Frontal cortex (tissue), 4 donors: ENCODE measurements around the gene SETD7. TPM values are rescaled to one million over a fixed set of nuclear protein-coding genes. Genes with fewer than 3 reads are reported as not detected.

Experiments
- DNase-seq, 2 donors: peaks; one replicate each; pipeline ENCODE4 v3.0.0; 2012; ENCODE audit warnings: low spot score in 2 of 2
- FAIRE-seq: peaks from 2 replicates; lab custom pipeline; 2012; peaks lifted over from hg19 to GRCh38; lab: Jason Lieb, UNC
- total RNA-seq: library from RNA; depleted of rRNA; stranded (reverse); fragments of >200 nt; gene quantifications from one replicate; pipeline ENCODE4 v1.2.3, GENCODE V29; 2014
- donor health status: control.
- donor health status: control.
- donor health status: control.

Gene SETD7
- total RNA-seq, 1 donor from 2014 or later = 28.5 TPM

- DNase-seq (no peak), FAIRE-seq (no peak)
Observed at GRCh38 chr4:139553751-139554641, 2.0 kb downstream of the SETD7 start.

GRCh38 chr4:139552517-139553307 is 3.3 kb downstream of the SETD7 start:
- FAIRE-seq (no peak), DNase-seq (no peak)

GRCh38 chr4:139550724-139551429 is 5.1 kb downstream of the SETD7 start:
- DNase-seq (no peak), FAIRE-seq (no peak)

- FAIRE-seq = no peak
Observed at GRCh38 chr4:139547979-139548378, 8.0 kb downstream of the SETD7 start.

GRCh38 chr4:139540632-139541031 is 15.4 kb downstream of the SETD7 start:
- DNase-seq (no peak), FAIRE-seq (no peak)

More at GRCh38 chr4:139547979-139548378, 8.0 kb downstream of the SETD7 start:
- no peak for DNase-seq

- FAIRE-seq (no peak), DNase-seq (no peak)
Observed at GRCh38 chr4:139540161-139540560, 15.9 kb downstream of the SETD7 start.

GRCh38 chr4:139537292-139537691 is 18.7 kb downstream of the SETD7 start:
- no peak for DNase-seq
- no peak for FAIRE-seq

GRCh38 chr4:139535871-139536234 is 20.2 kb downstream of the SETD7 start:
- FAIRE-seq = no peak

GRCh38 chr4:139535228-139535870 is 20.7 kb downstream of the SETD7 start:
- no peak for FAIRE-seq
- no peak for DNase-seq

More at GRCh38 chr4:139535871-139536234, 20.2 kb downstream of the SETD7 start:
- no peak for DNase-seq

- no peak for FAIRE-seq
Observed at GRCh38 chr4:139534287-139534950, 21.6 kb downstream of the SETD7 start.

GRCh38 chr4:139533511-139533910 is 22.5 kb downstream of the SETD7 start:
- no peak for DNase-seq

More at GRCh38 chr4:139534287-139534950, 21.6 kb downstream of the SETD7 start:
- DNase-seq = no peak

GRCh38 chr4:139532947-139533346 is 23.1 kb downstream of the SETD7 start:
- FAIRE-seq (no peak), DNase-seq (no peak)

More at GRCh38 chr4:139533511-139533910, 22.5 kb downstream of the SETD7 start:
- FAIRE-seq = no peak

GRCh38 chr4:139530833-139531427 is 25.1 kb downstream of the SETD7 start:
- FAIRE-seq (no peak), DNase-seq (peak in 1 of 2 donors; percentile 34)

GRCh38 chr4:139528377-139529005 is 27.5 kb downstream of the SETD7 start:
- no peak for DNase-seq
- FAIRE-seq = no peak

GRCh38 chr4:139526928-139527327 is 29.1 kb downstream of the SETD7 start:
- DNase-seq (no peak), FAIRE-seq (no peak)

GRCh38 chr4:139525414-139525813 is 30.6 kb downstream of the SETD7 start:
- DNase-seq = no peak
- FAIRE-seq = no peak

GRCh38 chr4:139524062-139524631 is 31.9 kb downstream of the SETD7 start:
- FAIRE-seq (no peak), DNase-seq (no peak)

- DNase-seq = no peak
- no peak for FAIRE-seq
Observed at GRCh38 chr4:139523076-139523475, 32.9 kb downstream of the SETD7 start.
